ENCODE data around the gene PSTPIP1. TPM values are rescaled to one million over a fixed set of nuclear protein-coding genes. Genes with fewer than 3 reads are reported as not detected.

Gene PSTPIP1
- total RNA-seq, 1 experiment from 2014 or later, result 1.5 TPM

- TF ChIP-seq ZNF425 (CRISPR knock-in tag; conservative IDR thresholded peaks at IDR 0.05), result no peak
- TF ChIP-seq ZSCAN18 (CRISPR knock-in tag; IDR thresholded peaks at IDR 0.05), result no peak
- TF ChIP-seq ESRRA (CRISPR knock-in tag; IDR thresholded peaks at IDR 0.05; ENCODE audit: borderline replicate concordance), result no peak
- TF ChIP-seq ZBTB43 (CRISPR knock-in tag; IDR thresholded peaks at IDR 0.05), result no peak
- no peak for TF ChIP-seq HMGA2 (CRISPR knock-in tag; IDR thresholded peaks at IDR 0.05)
- TF ChIP-seq ZNF219 (CRISPR knock-in tag; IDR thresholded peaks at IDR 0.05; ENCODE audit: borderline replicate concordance), result no peak
- TF ChIP-seq ZNF512 (CRISPR knock-in tag; IDR thresholded peaks at IDR 0.05; ENCODE audit: borderline replicate concordance), result no peak
- TF ChIP-seq ZNF138 (CRISPR knock-in tag; conservative IDR thresholded peaks at IDR 0.05), result no peak
- no peak for TF ChIP-seq TEAD1 (CRISPR knock-in tag; IDR thresholded peaks at IDR 0.05)
- TF ChIP-seq RELA (CRISPR knock-in tag; IDR thresholded peaks at IDR 0.05; ENCODE audit: borderline replicate concordance), result no peak
These were observed 8.3 kb downstream of the PSTPIP1 start (continued) for GRCh38 chr15:77002954-77003912.

- H3K9me3 Mint-ChIP-seq, result 0 out of 2 replicates have a peak, but pooled peaks cover 4% of the 10 kb centered on the region
- DNase-seq (ENCODE audit: low spot score) (no peak), ATAC-seq (no peak)
- ChIA-PET CTCF (interaction anchor here (1.0 to 1.7 kb wide), 3 partner anchors 20 to 100 kb away, joined by 3 to 4 read pairs (median 3); no protein-coding TSS in a partner anchor), POLR2A (no interaction called here)
- no peaks in the 10 kb centered on the region; the same call in 1 of the 2 replicates for H3K27me3 Mint-ChIP-seq (ENCODE audit: low read depth)
- no peak for TF ChIP-seq PREB (CRISPR knock-in tag; IDR thresholded peaks at IDR 0.05; ENCODE audit: borderline replicate concordance)
- TF ChIP-seq USF1 (CRISPR knock-in tag; IDR thresholded peaks at IDR 0.05), result no peak
- no peak for TF ChIP-seq USF2 (CRISPR knock-in tag; IDR thresholded peaks at IDR 0.05)
- no peak for TF ChIP-seq CTCF (IDR thresholded peaks at IDR 0.05)
- no peak for TF ChIP-seq ZNF396 (CRISPR knock-in tag; IDR thresholded peaks at IDR 0.05; ENCODE audit: borderline replicate concordance)
- TF ChIP-seq ZNF512 (CRISPR knock-in tag; IDR thresholded peaks at IDR 0.05; ENCODE audit: borderline replicate concordance), result no peak
- TF ChIP-seq JAZF1 (CRISPR knock-in tag; IDR thresholded peaks at IDR 0.05), result no peak
- no peak overlapping the region for H3K4me3 Mint-ChIP-seq
- no peak overlapping the region for H3K27ac Mint-ChIP-seq
- no peaks in the 10 kb centered on the region for H3K4me1 Mint-ChIP-seq
- no peaks in the 10 kb centered on the region for H3K36me3 Mint-ChIP-seq
These were observed 9.3 kb downstream of the PSTPIP1 start for GRCh38 chr15:77004189-77004588.

Measured in WTC11 (cell line).